T follicular helper cell (primary cell): ENCODE results near the gene MYO19.
"Not testable (repeated sequence)": the region's sequence is repeated elsewhere in the genome, so short reads cannot be mapped to it uniquely, and the experiment has no call there.

Experiments
- DNase-seq: peaks from one replicate; pipeline ENCODE4 v3.0.0-alpha.2; 2020; ENCODE audit warnings: low read depth

Gene MYO19

GRCh38 chr17:36529121-36529520 lies 5.5 kb downstream of the MYO19 start:
- no peak for DNase-seq

GRCh38 chr17:36527621-36528250 lies 6.9 kb downstream of the MYO19 start:
- DNase-seq: no peak

- DNase-seq: no peak
Observed at GRCh38 chr17:36525888-36526287, 8.8 kb downstream of the MYO19 start.

- no peak for DNase-seq
Observed at GRCh38 chr17:36525113-36525512, 9.6 kb downstream of the MYO19 start.

- no peak for DNase-seq
Observed at GRCh38 chr17:36524428-36524876, 10.2 kb downstream of the MYO19 start.

GRCh38 chr17:36523113-36523512 lies 11.6 kb downstream of the MYO19 start:
- DNase-seq: no peak

- no peak for DNase-seq
Observed at GRCh38 chr17:36515837-36516236, 18.8 kb downstream of the MYO19 start.

GRCh38 chr17:36514856-36515255 lies 19.8 kb downstream of the MYO19 start:
- DNase-seq: no peak

GRCh38 chr17:36512641-36513040 lies 22.0 kb downstream of the MYO19 start:
- no peak for DNase-seq

- no peak for DNase-seq
Observed at GRCh38 chr17:36511216-36511615, 23.5 kb downstream of the MYO19 start.

GRCh38 chr17:36510636-36511035 lies 24.0 kb downstream of the MYO19 start:
- no peak for DNase-seq

- DNase-seq: no peak
Observed at GRCh38 chr17:36509272-36509985, 25.2 kb downstream of the MYO19 start.

GRCh38 chr17:36508439-36508838 lies 26.2 kb downstream of the MYO19 start:
- DNase-seq: not testable (repeated sequence)

- no peak for DNase-seq
Observed at GRCh38 chr17:36507266-36507665, 27.4 kb downstream of the MYO19 start.

GRCh38 chr17:36506831-36507230 lies 27.8 kb downstream of the MYO19 start:
- DNase-seq: no peak

- no peak for DNase-seq
Observed at GRCh38 chr17:36506249-36506826, 28.3 kb downstream of the MYO19 start.

GRCh38 chr17:36505171-36505570 lies 29.5 kb downstream of the MYO19 start:
- DNase-seq: no peak

- no peak for DNase-seq
Observed at GRCh38 chr17:36504156-36504545, 30.5 kb downstream of the MYO19 start.

GRCh38 chr17:36503456-36504155 lies 31.1 kb downstream of the MYO19 start:
- DNase-seq: no peak

GRCh38 chr17:36501963-36502362 lies 32.7 kb downstream of the MYO19 start:
- no peak for DNase-seq

GRCh38 chr17:36501351-36501750 lies 33.3 kb downstream of the MYO19 start:
- no peak for DNase-seq

- no peak for DNase-seq
Observed at GRCh38 chr17:36500745-36501225, 33.9 kb downstream of the MYO19 start.
